ENCODE data around the gene CCDC40.
A peak's percentile ranks its signal among the peaks of the same experiment; 100 is the strongest.

The CCDC40 gene

DNA sequence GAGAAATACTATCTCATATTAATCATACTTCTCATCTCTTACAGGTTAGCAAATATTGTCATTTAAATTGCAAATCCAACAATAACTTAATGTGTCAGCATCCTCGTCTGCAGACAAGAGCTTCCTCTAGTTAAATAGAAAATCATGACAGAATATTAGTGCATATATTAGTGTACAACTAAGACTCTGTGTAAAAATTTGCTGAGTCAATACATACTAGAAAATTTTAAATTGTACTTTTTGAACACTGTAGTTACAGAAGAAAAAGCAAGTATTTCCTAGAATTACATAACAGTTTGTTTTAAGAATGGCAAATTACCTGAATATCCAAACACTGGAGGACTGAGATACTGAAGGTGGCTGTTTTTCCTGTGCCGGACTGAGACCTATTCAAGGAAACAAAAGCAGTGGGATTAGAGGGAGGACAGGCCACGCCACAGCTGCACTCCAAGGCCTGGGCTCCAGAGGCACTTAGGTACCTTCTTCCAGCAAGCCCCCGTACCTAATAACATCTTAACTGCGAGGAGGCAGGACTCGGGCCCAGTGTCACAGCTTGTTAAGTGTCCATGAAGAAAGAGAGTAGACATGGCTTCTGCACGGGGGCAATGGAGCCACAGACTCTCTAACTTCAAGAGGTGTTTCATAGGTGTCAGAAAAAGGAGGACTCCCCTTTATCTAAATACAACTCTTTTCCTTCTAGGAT lies 105.2 kb downstream of the CCDC40 start:
- no peak for DNase-seq (ENCODE audit: low spot score)

GRCh38 chr17:80142929-80143328 lies 106.5 kb downstream of the CCDC40 start:
- no peak for DNase-seq (ENCODE audit: low spot score)

- no peak for DNase-seq (ENCODE audit: low spot score)
These were observed 108.9 kb downstream of the CCDC40 start for GRCh38 chr17:80145076-80146075.

DNA sequence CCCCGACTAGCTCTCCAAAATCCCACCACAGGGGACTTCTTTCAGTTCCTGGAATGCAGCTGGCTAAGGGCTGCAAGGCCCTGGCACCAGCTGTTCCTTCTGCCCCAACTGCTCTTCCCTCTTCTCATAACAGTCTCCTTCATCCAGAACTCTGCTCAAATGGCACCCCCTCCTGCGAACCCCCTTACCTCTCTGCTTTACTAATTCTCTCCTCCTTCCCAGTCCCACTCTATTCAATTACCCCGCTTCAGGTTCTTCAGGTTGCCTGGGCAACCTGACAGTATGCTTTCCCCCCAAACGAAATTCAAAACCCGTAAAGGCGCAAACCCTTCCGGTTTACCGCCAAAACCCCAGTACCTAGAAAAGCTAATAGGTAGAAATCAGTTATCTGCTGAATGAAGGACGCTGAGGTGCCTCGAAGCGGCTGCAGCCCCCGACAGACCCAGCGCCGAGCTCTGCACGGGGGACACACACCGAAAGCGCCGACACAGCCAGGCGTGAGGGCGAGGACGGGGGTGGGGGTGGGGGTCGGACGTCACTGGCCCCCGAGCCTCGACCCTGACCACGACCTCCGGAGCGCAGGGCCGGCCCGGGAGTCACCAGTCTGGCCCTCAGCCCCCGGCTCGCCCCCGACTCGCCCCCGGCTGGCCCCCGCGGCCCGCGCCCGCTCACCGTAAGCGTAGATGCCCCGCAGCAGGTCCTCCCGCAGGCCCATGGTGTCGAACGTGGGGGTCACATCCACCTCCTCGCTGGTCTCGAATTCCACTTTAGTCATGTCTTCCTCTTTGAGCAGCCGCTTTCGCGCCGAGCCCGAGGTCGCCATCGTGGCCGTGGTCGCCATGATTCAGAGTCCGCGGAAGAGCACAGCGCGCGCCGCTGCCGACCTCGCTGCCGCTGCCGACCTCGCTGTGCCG lies 109.9 kb downstream of the CCDC40 start:
- peak; percentile 15 for DNase-seq (ENCODE audit: low spot score)

DNA sequence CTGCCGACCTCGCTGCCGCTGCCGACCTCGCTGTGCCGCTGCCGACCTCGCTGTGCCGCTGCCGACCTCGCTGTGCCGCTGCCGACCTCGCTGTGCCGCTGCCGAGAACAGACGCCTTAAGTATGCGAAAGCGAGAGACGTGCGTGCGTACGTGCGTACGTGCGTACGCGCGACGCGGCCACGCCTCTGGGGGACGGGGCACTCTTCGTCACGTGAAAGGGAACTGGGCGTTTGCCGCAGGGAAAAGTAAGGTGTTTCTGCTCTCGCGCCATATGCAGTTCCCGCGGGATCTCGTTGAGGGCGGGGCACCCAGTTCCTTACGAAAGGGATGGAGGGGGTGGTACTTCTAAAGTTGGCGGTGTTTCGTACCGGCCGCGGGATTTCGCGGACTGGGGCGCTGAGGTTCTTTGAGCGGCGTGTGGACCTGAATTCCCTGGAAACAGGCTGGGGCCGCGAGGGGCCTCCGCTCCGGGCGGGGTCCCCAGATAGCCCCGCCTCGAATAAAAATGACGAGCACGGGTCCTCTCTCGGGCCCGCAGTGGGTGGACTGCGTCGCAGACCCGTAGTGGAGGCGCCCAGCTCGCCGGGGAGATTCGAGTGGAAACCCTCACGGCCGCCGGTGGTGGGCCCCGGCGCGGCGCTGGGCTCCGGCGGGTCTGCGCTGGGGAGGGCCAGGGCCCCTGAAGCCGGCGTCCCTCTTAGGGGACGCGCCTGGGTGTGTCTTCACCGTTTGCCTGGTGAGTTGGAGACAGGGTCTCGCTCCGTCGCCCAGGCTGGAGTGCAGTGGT lies 110.8 kb downstream of the CCDC40 start, which contains the start of gene EIF4A3:
EIF4A3 (minus strand) TSS at position 94 of the 788 bp plus-strand sequence. CDS start 167 bp downstream, outside the sequence.
- DNase-seq (ENCODE audit: low spot score), result peak; percentile 97
